A673 (cell line): ENCODE results near the gene TUBA4B. TPM values are rescaled to one million over a fixed set of nuclear protein-coding genes. Genes with fewer than 3 reads are reported as not detected.
A peak's percentile ranks its signal among the peaks of the same experiment; 100 is the strongest.

Source experiments
- BruUV-seq: library from RNA; stranded (reverse); fragments of 400-500 nt; replicated peaks from 2 replicates; lab custom pipeline; 2021; lab: Mats Ljungman, UMichigan
- CTCF ChIA-PET: fragments of 300-600 bp; sonication (Branson Sonifier 250); formaldehyde crosslinking; loops from one replicate; lab custom pipeline; 2022; ENCODE audit warnings: antibody characterized with exemption; lab: Charles Lee
- POLR2A ChIA-PET: fragments of 300-600 bp; sonication (Branson Sonifier 250); formaldehyde crosslinking; loops from one replicate; lab custom pipeline; 2022; ENCODE audit warnings: antibody characterized with exemption; ENCODE audit not compliant: low non-redundant PET; lab: Charles Lee
- DNase-seq: peaks from one replicate; pipeline ENCODE4 v3.0.0-alpha.2; 2015; ENCODE audit warnings: low spot score
- H3K27ac ChIP-seq: fragments of 200-600 bp; sonication (generic); 2 replicates; pipeline ENCODE4 v1.5.1; 2016; ENCODE audit warnings: mixed run types, low read depth, mild to moderate bottlenecking, mixed read lengths, antibody characterized with exemption, low read length; ENCODE audit not compliant: poor library complexity, severe bottlenecking
- H3K27me3 ChIP-seq: fragments of 200-600 bp; sonication (generic); replicated peaks from 2 replicates; pipeline ENCODE4 v1.6.1; 2017; ENCODE audit warnings: mixed run types, low read depth, mild to moderate bottlenecking, mixed read lengths, antibody characterized with exemption, low read length; ENCODE audit not compliant: insufficient read depth, poor library complexity
- H3K36me3 ChIP-seq: fragments of 200-600 bp; sonication (generic); 2 replicates; pipeline ENCODE4 v1.6.1; 2016; ENCODE audit warnings: mixed run types, mild to moderate bottlenecking, mixed read lengths, antibody characterized with exemption, low read length; ENCODE audit not compliant: insufficient read depth, poor library complexity, severe bottlenecking
- H3K4me1 ChIP-seq: fragments of 200-600 bp; sonication (generic); 2 replicates; pipeline ENCODE4 v1.6.1; 2017; ENCODE audit warnings: mixed run types, mild to moderate bottlenecking, mixed read lengths, antibody characterized with exemption, low read length; ENCODE audit not compliant: insufficient read depth, poor library complexity, severe bottlenecking
- H3K4me3 ChIP-seq: fragments of 200-600 bp; sonication (generic); 2 replicates; pipeline ENCODE4 v1.5.1; 2016; ENCODE audit warnings: low read depth, mixed run types, mild to moderate bottlenecking, mixed read lengths, low read length; ENCODE audit not compliant: poor library complexity, severe bottlenecking
- H3K9me3 ChIP-seq: fragments of 200-600 bp; sonication (generic); 2 replicates; pipeline ENCODE4 v1.6.1; 2016; ENCODE audit warnings: mixed run types, low read depth, mild to moderate bottlenecking, mixed read lengths, antibody characterized with exemption, low read length; ENCODE audit not compliant: poor library complexity, severe bottlenecking
- CTCF ChIP-seq: fragments of 300-800, 200-600 bp; sonication (generic); conservative IDR thresholded peaks from 2 replicates; pipeline ENCODE4 v1.5.1; 2017; ENCODE audit warnings: low read depth, mild to moderate bottlenecking, antibody characterized with exemption, low read length, moderate library complexity, mixed read lengths
- EZH2 ChIP-seq: fragments of 200-600 bp; sonication (generic); IDR thresholded peaks from 2 replicates; pipeline ENCODE4 v1.6.1; 2017; ENCODE audit warnings: borderline replicate concordance, low read depth, mild to moderate bottlenecking, mixed read lengths, antibody characterized with exemption, low read length; ENCODE audit not compliant: poor library complexity, severe bottlenecking
- intact Hi-C: fragments of 100-400 bp; cut with micrococcal nuclease; formaldehyde crosslinking; loops from one replicate; pipeline ENCODE4 v1.10.0; 2022; ENCODE audit not compliant: unreplicated experiment
- total RNA-seq: library from RNA; stranded (reverse); gene quantifications from 2 replicates; pipeline ENCODE4 v1.2.3, GENCODE V29; 2021

The TUBA4B gene
- total RNA-seq, 1 experiment from 2014 or later: not detected

DNA sequence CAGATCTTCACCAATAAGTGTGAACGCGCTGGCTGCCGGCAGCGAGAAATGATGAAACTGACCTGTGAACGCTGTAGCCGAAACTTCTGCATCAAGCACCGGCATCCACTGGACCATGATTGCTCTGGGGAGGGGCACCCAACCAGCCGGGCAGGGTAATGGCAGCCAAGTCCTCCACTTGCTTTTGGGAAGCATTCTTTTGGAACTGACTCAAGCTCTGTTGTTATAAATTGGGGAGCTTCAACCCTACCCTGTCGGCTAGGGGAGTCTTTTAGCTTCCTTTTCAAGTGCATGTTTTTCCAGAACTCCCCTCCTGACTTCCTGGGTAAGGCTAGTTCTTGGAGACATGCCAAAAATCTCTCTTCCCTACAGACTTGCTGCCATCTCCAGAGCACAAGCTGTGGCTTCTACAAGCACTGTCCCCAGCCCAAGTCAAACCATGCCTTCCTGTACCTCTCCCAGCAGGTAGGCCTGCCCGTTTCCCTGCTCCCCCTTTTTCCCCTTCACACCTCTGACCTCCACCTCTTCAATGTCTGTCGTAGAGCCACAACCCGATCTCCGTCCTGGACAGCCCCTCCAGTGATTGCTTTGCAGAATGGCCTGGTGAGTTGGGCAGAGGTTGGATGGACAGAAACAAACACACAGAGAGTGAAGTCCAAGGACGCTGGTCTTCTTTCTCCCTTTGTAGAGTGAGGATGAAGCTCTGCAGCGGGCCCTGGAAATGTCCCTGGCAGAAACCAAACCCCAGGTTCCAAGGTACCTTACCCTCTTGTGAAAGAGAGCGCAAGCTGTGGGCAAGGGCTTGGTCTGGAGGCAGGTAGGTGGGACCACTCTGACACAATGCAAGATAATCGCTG lies 44.9 kb upstream of the TUBA4B start:
- H3K27me3 ChIP-seq: no peaks in the 10 kb centered on the region
- peaks cover 15% of the 10 kb centered on the region for H3K4me1 ChIP-seq
- ChIA-PET CTCF (no interaction called here), POLR2A (interaction anchor here (0.6 kb wide), 1 partner anchor 180 kb away, joined by 3 read pairs; no protein-coding TSS in a partner anchor)
- H3K9me3 ChIP-seq: no peaks in the 10 kb centered on the region
- no peak overlapping the region for H3K4me3 ChIP-seq
- H3K36me3 ChIP-seq: peaks cover 36% of the 10 kb centered on the region
- H3K27ac ChIP-seq: peak overlapping the region; percentile 68
- TF ChIP-seq EZH2 (no peak), CTCF (no peak)
- intact Hi-C loops: no loop called here
- no TSS peak for BruUV-seq
- DNase-seq: peak; percentile 61

DNA sequence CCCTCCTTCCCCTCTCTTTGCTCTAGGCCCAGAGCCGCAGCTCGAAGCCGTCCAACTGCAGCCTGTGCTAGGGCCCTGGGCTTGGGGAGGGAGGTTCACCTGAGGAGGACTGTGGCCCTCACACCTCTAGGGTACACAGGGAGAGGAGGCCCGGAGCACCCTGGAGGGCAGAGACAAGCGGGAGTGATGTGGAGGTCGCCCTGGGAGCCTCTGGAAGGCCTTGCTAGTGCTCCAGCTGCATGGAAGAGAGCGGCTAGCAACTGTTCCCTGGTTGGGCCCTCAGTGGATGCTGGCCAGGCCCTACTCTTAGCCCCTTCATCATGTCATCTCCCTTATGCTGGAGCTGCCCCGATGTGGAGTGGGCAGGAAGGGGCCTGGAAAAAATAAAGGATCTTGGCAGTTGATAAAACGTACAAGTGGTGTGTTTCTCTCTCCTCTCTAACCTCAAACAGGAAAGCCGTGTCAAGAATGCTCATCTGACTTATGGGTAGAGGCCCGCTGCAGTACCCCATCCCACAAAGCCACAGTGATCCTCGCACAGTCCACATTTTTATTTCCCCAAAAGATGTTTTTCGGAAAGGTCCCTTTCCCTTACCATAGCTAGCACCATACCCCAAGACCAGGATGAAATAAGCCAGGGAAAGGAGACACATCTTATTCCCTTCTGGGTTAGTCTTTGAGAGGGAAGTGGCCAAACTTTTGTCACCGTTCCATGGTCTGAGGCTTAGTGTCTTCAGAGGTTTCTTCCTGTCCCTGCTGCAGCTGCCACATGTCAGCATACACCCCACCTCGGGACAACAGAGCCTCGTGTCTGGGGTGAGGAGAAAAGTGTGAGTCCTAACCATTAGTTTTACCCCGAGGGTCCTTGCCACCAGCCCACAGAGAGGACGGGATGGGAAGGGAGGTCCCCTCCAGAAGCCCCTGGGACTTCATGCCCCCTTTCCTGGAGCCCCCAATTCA lies 43.5 kb upstream of the TUBA4B start:
- Histone ChIP-seq H3K9me3 (no peaks in the 10 kb centered on the region), H3K4me3 (no peak overlapping the region), H3K4me1 (peaks cover 15% of the 10 kb centered on the region), H3K36me3 (peaks cover 50% of the 10 kb centered on the region), H3K27ac (peak overlapping the region; percentile 68), H3K27me3 (no peaks in the 10 kb centered on the region)
- ChIA-PET CTCF (no interaction called here), POLR2A (interaction anchor here (0.6 kb wide), 1 partner anchor 20 kb away, joined by 4 read pairs; no protein-coding TSS in a partner anchor)
- intact Hi-C loops: no loop called here
- TF ChIP-seq CTCF: no peak
- no peak for TF ChIP-seq EZH2
- BruUV-seq: no TSS peak
- no peak for DNase-seq

- ChIA-PET CTCF (no interaction called here), POLR2A (no interaction called here)
- Histone ChIP-seq H3K4me1 (peaks cover 15% of the 10 kb centered on the region), H3K9me3 (no peaks in the 10 kb centered on the region), H3K27ac (no peak overlapping the region), H3K36me3 (peaks cover 59% of the 10 kb centered on the region), H3K27me3 (no peaks in the 10 kb centered on the region), H3K4me3 (no peak overlapping the region)
- TSS peak; percentile 3 for BruUV-seq
- intact Hi-C loops: no loop called here
- no peak for DNase-seq
- TF ChIP-seq EZH2 (no peak), CTCF (no peak)
These were observed 42.7 kb upstream of the TUBA4B start for GRCh38 chr2:219210196-219210885.
